Esophagus muscularis mucosa (tissue), 4 donors: ENCODE data around the gene MXRA8. TPM values are rescaled to one million over a fixed set of nuclear protein-coding genes. Genes with fewer than 3 reads are reported as not detected.

Experiments
- DNase-seq: peaks from one replicate; pipeline ENCODE4 v3.0.0-alpha.2; 2017; ENCODE audit errors: extremely low spot score
- H3K27ac ChIP-seq, 4 donors: fragments of 200-600 bp; sonication (generic); replicated peaks in 1 of 4; 1 replicate in 3 of 4; 2 replicates in 1 of 4; pipeline ENCODE4 v1.5.1; 2016 to 2019; ENCODE audit warnings: mild to moderate bottlenecking in 1 of 4
- H3K27me3 ChIP-seq, 4 donors: fragments of 200-600 bp; sonication (generic); one replicate each; pipeline versions ENCODE4 v1.5.1 to v1.6.0; 2016 to 2019
- H3K36me3 ChIP-seq, 4 donors: fragments of 200-600 bp; sonication (generic); one replicate each; pipeline ENCODE4 v1.5.1; 2016 to 2019
- H3K4me1 ChIP-seq, 4 donors: fragments of 200-600 bp; sonication (generic); one replicate each; pipeline ENCODE4 v1.5.1; 2016 to 2019
- H3K4me3 ChIP-seq, 4 donors: fragments of 200-600 bp; sonication (generic); 1 replicate in 2 of 4; 2 replicates in 2 of 4; pipeline ENCODE4 v1.5.1; 2016 to 2019; ENCODE audit warnings: mild to moderate bottlenecking in 4 of 4, moderate library complexity in 1 of 4
- H3K9me3 ChIP-seq, 4 donors: fragments of 200-600 bp; sonication (generic); 1 replicate in 3 of 4; 2 replicates in 1 of 4; pipeline ENCODE4 v1.5.1; 2016 to 2019
- EP300 ChIP-seq: sonication (generic); formaldehyde crosslinking; IDR thresholded peaks from one replicate; pipeline ENCODE4 v1.6.1; 2017; ENCODE audit warnings: antibody characterized with exemption
- POLR2A ChIP-seq: fragments of 450-650 bp; IDR thresholded peaks from one replicate; pipeline ENCODE4 v1.6.1; 2017; ENCODE audit warnings: antibody characterized with exemption, moderate library complexity, mild to moderate bottlenecking, low read depth
- POLR2AphosphoS5 ChIP-seq, 2 donors: sonication (generic); formaldehyde crosslinking; IDR thresholded peaks; one replicate each; pipeline ENCODE4 v1.6.1; 2017; ENCODE audit warnings: antibody characterized with exemption in 2 of 2
- WGBS: methylation state at CpG from one replicate; pipeline ENCODE4 v1.1.5; 2018; 5-methylcytosine and 5-hydroxymethylcytosine counted together
- intact Hi-C: fragments of 100-400 bp; cut with DNase I; formaldehyde crosslinking; loops from one replicate; pipeline ENCODE4 v1.15.1; 2023
- total RNA-seq, 4 donors: library from RNA; depleted of rRNA; stranded (reverse); fragments of >200 nt; gene quantifications; one replicate each; pipeline versions ENCODE4 v1.1.0 to v1.2.1, GENCODE V29; 2016
- TF ChIP-seq, protein P1 (sequence below), 3 experiments: fragments of 200-600 bp in 2 of 3; fragments of 450-650 bp in 1 of 3; sonication (generic) in 2 of 3; IDR thresholded peaks; one replicate each; pipeline ENCODE4 v1.5.1; 2017 to 2019; ENCODE audit warnings: antibody characterized with exemption in 3 of 3, mild to moderate bottlenecking in 2 of 3, moderate library complexity in 1 of 3

Gene MXRA8
- total RNA-seq, 4 donors from 2014 or later: 68.5 to 129 (median 87.2) TPM

DNA sequence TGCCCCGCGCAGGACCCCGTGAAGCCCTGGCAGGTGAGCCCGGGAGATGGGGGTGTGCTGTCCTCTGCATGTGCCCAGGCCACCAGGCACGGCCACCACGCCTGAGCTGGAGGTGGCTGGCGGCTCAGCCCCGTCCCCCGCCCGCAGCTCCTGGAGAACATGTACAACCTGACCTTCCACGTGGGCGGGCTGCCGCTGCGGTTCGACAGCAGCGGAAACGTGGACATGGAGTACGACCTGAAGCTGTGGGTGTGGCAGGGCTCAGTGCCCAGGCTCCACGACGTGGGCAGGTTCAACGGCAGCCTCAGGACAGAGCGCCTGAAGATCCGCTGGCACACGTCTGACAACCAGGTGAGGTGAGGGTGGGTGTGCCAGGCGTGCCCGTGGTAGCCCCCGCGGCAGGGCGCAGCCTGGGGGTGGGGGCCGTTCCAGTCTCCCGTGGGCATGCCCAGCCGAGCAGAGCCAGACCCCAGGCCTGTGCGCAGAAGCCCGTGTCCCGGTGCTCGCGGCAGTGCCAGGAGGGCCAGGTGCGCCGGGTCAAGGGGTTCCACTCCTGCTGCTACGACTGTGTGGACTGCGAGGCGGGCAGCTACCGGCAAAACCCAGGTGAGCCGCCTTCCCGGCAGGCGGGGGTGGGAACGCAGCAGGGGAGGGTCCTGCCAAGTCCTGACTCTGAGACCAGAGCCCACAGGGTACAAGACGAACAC, 25.4 kb downstream of the MXRA8 start:
- no peak for DNase-seq
- H3K4me3 ChIP-seq: no peak overlapping the region
- TF ChIP-seq, protein P1, sequence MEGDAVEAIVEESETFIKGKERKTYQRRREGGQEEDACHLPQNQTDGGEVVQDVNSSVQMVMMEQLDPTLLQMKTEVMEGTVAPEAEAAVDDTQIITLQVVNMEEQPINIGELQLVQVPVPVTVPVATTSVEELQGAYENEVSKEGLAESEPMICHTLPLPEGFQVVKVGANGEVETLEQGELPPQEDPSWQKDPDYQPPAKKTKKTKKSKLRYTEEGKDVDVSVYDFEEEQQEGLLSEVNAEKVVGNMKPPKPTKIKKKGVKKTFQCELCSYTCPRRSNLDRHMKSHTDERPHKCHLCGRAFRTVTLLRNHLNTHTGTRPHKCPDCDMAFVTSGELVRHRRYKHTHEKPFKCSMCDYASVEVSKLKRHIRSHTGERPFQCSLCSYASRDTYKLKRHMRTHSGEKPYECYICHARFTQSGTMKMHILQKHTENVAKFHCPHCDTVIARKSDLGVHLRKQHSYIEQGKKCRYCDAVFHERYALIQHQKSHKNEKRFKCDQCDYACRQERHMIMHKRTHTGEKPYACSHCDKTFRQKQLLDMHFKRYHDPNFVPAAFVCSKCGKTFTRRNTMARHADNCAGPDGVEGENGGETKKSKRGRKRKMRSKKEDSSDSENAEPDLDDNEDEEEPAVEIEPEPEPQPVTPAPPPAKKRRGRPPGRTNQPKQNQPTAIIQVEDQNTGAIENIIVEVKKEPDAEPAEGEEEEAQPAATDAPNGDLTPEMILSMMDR (IDR thresholded peaks at IDR 0.05): no peak
- no peak for TF ChIP-seq POLR2A
- no peak for TF ChIP-seq POLR2AphosphoS5 (IDR thresholded peaks at IDR 0.05)
- peaks cover 8 to 44% (median 36%) of the 10 kb centered on the region in 4 donors for H3K36me3 ChIP-seq
- no peak overlapping the region for H3K27ac ChIP-seq
- 84% methylated on average over 5 of the region's 48 CpGs for WGBS
- H3K9me3 ChIP-seq: no peaks in the 10 kb centered on the region
- H3K4me1 ChIP-seq: peaks cover 13 to 23% (median 17%) of the 10 kb centered on the region in 4 donors
- intact Hi-C loops: no loop called here
- no peaks in the 10 kb centered on the region for H3K27me3 ChIP-seq

DNA sequence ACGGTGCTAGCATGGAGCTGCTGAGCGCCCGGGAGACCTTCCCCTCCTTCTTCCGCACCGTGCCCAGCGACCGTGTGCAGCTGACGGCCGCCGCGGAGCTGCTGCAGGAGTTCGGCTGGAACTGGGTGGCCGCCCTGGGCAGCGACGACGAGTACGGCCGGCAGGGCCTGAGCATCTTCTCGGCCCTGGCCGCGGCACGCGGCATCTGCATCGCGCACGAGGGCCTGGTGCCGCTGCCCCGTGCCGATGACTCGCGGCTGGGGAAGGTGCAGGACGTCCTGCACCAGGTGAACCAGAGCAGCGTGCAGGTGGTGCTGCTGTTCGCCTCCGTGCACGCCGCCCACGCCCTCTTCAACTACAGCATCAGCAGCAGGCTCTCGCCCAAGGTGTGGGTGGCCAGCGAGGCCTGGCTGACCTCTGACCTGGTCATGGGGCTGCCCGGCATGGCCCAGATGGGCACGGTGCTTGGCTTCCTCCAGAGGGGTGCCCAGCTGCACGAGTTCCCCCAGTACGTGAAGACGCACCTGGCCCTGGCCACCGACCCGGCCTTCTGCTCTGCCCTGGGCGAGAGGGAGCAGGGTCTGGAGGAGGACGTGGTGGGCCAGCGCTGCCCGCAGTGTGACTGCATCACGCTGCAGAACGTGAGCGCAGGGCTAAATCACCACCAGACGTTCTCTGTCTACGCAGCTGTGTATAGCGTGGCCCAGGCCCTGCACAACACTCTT, 26.2 kb downstream of the MXRA8 start:
- no peak overlapping the region for H3K4me3 ChIP-seq
- intact Hi-C loops: no loop called here
- DNase-seq: no peak
- H3K27ac ChIP-seq: no peak overlapping the region
- no peaks in the 10 kb centered on the region for H3K9me3 ChIP-seq
- TF ChIP-seq, protein P1 (IDR thresholded peaks at IDR 0.05): no peak
- TF ChIP-seq POLR2AphosphoS5 (IDR thresholded peaks at IDR 0.05) (no peak), POLR2A (no peak), EP300 (no peak)
- H3K36me3 ChIP-seq: peaks cover 14 to 44% (median 36%) of the 10 kb centered on the region in 4 donors
- H3K27me3 ChIP-seq: no peaks in the 10 kb centered on the region
- WGBS: 83% methylated on average over 8 of the region's 57 CpGs
- peaks cover 13 to 24% (median 18%) of the 10 kb centered on the region in 4 donors for H3K4me1 ChIP-seq

DNA sequence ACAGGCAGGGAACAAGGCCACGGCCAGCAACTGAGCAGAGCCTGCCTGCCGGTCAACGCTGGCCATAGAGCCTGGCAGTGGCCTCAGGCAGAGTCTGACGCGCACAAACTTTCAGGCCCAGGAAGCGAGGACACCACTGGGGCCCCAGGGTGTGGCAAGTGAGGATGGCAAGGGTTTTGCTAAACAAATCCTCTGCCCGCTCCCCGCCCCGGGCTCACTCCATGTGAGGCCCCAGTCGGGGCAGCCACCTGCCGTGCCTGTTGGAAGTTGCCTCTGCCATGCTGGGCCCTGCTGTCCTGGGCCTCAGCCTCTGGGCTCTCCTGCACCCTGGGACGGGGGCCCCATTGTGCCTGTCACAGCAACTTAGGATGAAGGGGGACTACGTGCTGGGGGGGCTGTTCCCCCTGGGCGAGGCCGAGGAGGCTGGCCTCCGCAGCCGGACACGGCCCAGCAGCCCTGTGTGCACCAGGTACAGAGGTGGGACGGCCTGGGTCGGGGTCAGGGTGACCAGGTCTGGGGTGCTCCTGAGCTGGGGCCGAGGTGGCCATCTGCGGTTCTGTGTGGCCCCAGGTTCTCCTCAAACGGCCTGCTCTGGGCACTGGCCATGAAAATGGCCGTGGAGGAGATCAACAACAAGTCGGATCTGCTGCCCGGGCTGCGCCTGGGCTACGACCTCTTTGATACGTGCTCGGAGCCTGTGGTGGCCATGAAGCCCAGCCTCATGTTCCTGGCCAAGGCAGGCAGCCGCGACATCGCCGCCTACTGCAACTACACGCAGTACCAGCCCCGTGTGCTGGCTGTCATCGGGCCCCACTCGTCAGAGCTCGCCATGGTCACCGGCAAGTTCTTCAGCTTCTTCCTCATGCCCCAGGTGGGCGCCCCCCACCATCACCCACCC, 27.0 kb downstream of the MXRA8 start, which contains the start of gene TAS1R3:
TSS of gene TAS1R3 (plus strand) at position 213 of the 898 bp plus-strand sequence. CDS start at position 279, 66 bp downstream.
- peaks cover 22 to 33% (median 25%) of the 10 kb centered on the region in 4 donors for H3K4me1 ChIP-seq
- H3K27me3 ChIP-seq: no peaks in the 10 kb centered on the region
- WGBS: 69% methylated on average over 15 of the region's 41 CpGs
- intact Hi-C loops: no loop called here
- H3K36me3 ChIP-seq: peaks cover 14 to 44% (median 33%) of the 10 kb centered on the region in 4 donors
- H3K27ac ChIP-seq: no peak within 1 kb of the TSS
- no peak for TF ChIP-seq EP300
- TF ChIP-seq, protein P1 (IDR thresholded peaks at IDR 0.05): no peak
- no peak for TF ChIP-seq POLR2A
- no peak for TF ChIP-seq POLR2AphosphoS5 (IDR thresholded peaks at IDR 0.05)
- H3K4me3 ChIP-seq: no peak within 1 kb of the TSS
- DNase-seq: no peak
- no peaks in the 10 kb centered on the region for H3K9me3 ChIP-seq

DNA sequence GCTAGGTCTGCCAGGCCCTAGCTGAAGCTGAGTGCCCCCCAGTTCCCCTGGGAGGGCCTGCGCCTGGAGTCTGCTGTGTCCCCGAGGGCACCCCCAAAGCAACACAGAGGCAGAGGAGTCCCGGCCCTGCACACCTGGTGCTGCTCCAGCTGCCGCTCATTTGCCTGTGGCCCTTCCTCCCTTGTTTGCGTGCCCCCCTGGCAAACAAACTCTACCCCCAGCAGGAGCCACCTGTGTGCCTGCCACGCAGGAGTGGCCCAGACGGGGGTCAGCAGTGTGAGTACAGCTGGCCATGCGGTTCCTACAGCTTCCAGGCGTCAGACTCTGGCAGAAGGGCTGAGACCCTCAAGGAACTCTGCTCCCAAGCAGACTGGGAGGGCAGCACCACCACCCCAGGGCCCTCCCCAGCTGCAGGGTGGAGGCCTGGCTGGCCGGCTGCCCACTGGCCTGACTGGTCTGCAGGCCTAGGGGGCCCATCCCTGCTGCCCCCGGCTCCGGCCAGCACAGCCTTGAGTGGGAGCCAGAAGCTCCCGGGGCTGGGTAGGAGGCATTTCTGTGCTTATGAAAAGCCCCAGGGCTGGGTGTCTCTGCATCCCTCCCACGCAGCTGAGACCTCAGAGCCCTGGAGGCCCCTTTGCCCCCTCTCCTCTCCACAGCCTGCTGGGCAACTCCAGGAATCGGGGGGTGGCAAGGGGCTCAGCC, 27.8 kb downstream of the MXRA8 start:
- no peak for DNase-seq
- TF ChIP-seq, protein P1 (IDR thresholded peaks at IDR 0.05): no peak
- no peak for TF ChIP-seq POLR2AphosphoS5 (IDR thresholded peaks at IDR 0.05)
- no peak for TF ChIP-seq EP300
- TF ChIP-seq POLR2A: no peak
- Histone ChIP-seq H3K4me3 (no peak overlapping the region), H3K4me1 (peaks cover 30 to 41% (median 33%) of the 10 kb centered on the region in 4 donors), H3K27ac (no peak overlapping the region), H3K27me3 (no peaks in the 10 kb centered on the region), H3K36me3 (peaks cover 14 to 36% (median 28%) of the 10 kb centered on the region in 4 donors), H3K9me3 (no peaks in the 10 kb centered on the region)
- WGBS: 66% methylated on average over 12 of the region's 15 CpGs
- intact Hi-C loops: no loop called here
